Daoy (cell line): ENCODE data around the gene AGBL1. TPM values are rescaled to one million over a fixed set of nuclear protein-coding genes. Genes with fewer than 3 reads are reported as not detected.

Experiments used
- DNase-seq: peaks from one replicate; pipeline ENCODE4 v3.0.0-alpha.2; 2015; ENCODE audit warnings: low read depth
- total RNA-seq: library from RNA; depleted of rRNA; stranded (reverse); fragments of >200 nt; shearing (Covaris generic); gene quantifications from 2 replicates; pipeline ENCODE4 v1.2.3, GENCODE V29; 2014

The AGBL1 gene
- total RNA-seq, 1 experiment from 2014 or later, result not detected

GRCh38 chr15:86236356-86237110 is 156.9 kb downstream of the AGBL1 start:
- no peak for DNase-seq

GRCh38 chr15:86237111-86237500 is 157.4 kb downstream of the AGBL1 start:
- DNase-seq, result no peak

GRCh38 chr15:86247249-86247955 is 167.7 kb downstream of the AGBL1 start:
- no peak for DNase-seq

GRCh38 chr15:86255247-86255646 is 175.6 kb downstream of the AGBL1 start:
- DNase-seq, result no peak

- DNase-seq, result no peak
Observed at GRCh38 chr15:86256628-86257027, 177.0 kb downstream of the AGBL1 start.

- no peak for DNase-seq
Observed at GRCh38 chr15:86259589-86259988, 179.9 kb downstream of the AGBL1 start.

GRCh38 chr15:86263230-86263629 is 183.6 kb downstream of the AGBL1 start:
- no peak for DNase-seq

- DNase-seq, result no peak
Observed at GRCh38 chr15:86266896-86267484, 187.3 kb downstream of the AGBL1 start.

- no peak for DNase-seq
Observed at GRCh38 chr15:86267892-86268291, 188.2 kb downstream of the AGBL1 start.

GRCh38 chr15:86268558-86268957 is 188.9 kb downstream of the AGBL1 start:
- DNase-seq, result no peak

GRCh38 chr15:86273309-86273708 is 193.6 kb downstream of the AGBL1 start:
- no peak for DNase-seq

GRCh38 chr15:86275361-86275760 is 195.7 kb downstream of the AGBL1 start:
- DNase-seq, result no peak

GRCh38 chr15:86278586-86278985 is 198.9 kb downstream of the AGBL1 start:
- DNase-seq, result no peak

- no peak for DNase-seq
Observed at GRCh38 chr15:86284635-86285034, 205.0 kb downstream of the AGBL1 start.

- DNase-seq, result no peak
Observed at GRCh38 chr15:86295511-86295910, 215.8 kb downstream of the AGBL1 start.

GRCh38 chr15:86296769-86297168 is 217.1 kb downstream of the AGBL1 start:
- DNase-seq, result no peak

GRCh38 chr15:86300390-86301125 is 220.9 kb downstream of the AGBL1 start:
- DNase-seq, result no peak

- DNase-seq, result no peak
Observed at GRCh38 chr15:86311568-86312280, 232.1 kb downstream of the AGBL1 start.

- no peak for DNase-seq
Observed at GRCh38 chr15:86312486-86312885, 232.8 kb downstream of the AGBL1 start.

GRCh38 chr15:86316216-86316615 is 236.5 kb downstream of the AGBL1 start:
- DNase-seq, result no peak

GRCh38 chr15:86316726-86317383 is 237.2 kb downstream of the AGBL1 start:
- DNase-seq, result no peak
